ENCODE data around the gene TSPEAR.
"Not testable (repeated sequence)": the region's sequence is repeated elsewhere in the genome, so short reads cannot be mapped to it uniquely, and the experiment has no call there.

Gene TSPEAR

DNA sequence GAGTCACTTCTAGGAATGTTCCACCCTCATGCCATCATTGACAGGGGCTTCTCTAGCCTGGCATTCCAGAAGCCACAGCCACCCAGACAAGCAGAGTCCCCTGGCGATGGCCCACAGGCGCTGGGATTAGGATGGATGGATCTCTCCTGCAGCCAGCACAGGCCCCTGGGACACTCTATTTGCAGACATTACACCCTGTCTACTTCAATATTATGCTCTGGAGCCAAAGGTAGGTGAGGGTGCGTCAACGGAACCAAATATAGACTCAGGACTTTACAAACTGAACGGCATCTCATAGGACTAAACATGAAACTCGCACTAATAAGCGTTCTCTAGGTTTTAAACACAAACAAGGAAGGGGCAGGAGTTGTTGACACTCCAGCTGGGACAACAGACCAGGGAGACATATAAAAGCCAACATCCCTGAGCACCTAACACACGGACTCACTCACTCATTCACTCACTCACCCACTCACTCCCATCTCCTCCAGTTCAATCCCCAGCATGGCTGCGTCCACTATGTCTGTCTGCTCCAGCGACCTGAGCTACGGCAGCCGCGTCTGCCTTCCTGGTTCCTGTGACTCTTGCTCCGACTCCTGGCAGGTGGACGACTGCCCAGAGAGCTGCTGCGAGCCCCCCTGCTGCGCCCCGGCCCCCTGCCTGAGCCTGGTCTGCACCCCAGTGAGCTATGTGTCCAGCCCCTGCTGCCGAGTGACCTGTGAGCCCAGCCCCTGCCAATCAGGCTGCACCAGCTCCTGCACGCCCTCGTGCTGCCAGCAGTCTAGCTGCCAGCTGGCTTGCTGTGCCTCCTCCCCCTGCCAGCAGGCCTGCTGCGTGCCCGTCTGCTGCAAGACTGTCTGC is 111.0 kb downstream of the TSPEAR start, which contains the start of gene KRTAP10-7:
Gene KRTAP10-7 (plus strand): TSS at position 480 of the 861 bp plus-strand sequence. CDS start 25 bp downstream, at position 505.
- DNase-seq, result not testable (repeated sequence)

DNA sequence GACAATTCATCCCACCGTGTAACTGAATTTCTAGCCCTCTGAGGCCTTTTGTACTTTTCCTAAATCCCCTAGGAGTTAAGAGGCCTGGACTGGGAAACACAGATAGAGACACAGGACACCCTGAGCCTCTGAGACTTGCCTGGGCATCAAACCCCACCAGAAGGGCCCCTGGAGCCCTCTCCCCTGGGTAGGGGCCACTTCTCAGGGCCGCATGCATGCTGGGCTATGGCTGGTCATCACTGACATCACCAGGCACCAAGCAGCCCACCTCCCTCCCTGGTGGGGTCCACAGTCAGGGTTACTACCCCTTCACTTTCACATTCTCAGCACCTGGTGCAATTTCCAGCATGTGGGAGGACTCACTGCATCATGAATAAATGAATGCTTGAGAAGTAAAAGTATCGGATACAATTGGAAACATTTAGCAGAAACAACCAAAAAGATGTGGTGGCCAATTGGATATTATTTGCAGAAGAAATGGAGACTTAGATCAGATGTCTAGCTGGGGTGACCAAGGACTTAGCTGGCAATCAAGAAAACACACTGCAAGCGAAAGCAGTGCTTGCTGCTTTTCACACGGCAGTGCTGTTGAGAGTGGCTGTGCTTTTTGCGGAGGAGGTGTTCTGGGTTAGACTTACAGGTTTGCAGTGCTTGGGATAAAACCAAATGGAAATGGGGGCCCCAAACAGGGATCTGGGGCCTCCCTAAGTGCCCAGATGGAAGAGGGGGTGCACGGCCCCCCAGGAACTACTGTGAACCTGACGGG is 111.9 kb downstream of the TSPEAR start:
- no peak for DNase-seq

GRCh38 chr21:44598061-44598460 is 113.3 kb downstream of the TSPEAR start:
- no peak for DNase-seq

GRCh38 chr21:44596068-44596725 is 115.2 kb downstream of the TSPEAR start:
- no peak for DNase-seq

DNA sequence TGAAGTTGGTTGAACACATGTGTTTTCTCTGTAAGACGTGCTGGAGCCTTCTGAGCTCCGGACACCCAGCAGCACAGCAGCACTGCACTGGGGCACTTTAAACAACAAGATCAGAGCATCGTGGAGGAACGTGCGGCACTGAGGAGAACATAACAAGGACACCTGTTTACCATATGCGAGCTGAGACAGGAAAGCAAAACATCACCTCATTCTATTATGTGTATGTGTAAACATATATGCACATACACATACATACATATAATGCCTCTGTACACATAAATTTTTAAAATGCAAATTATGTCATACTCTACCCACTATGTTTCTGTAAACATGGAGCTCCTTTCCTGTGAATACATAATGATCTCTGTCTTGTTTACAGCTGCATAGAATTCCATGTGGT is 115.8 kb downstream of the TSPEAR start:
- DNase-seq, result no peak

DNA sequence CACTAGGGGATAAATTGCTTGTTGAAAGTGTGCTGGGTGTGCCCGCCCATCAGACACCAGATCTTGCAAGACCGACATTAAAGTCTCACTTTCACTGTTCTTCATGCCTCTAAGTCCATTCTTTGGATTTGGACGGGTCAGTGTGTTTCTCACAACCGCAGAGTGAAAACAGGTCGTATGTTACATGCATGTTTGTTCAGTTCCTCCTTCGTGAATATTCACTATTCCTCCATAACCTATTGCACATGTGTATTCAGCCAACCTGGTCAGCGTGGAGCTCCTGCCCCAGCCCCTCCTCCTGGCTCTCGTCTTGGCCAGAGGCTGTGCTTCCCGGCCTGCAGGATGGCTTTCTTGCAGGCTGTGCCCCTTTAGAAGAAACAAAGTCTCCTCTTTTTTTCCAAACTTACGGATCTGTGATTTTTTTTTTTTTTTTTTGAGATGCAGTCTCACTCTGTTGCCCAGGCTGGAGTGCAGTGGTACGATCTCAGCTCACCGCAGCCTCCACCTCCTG is 116.9 kb downstream of the TSPEAR start:
- DNase-seq, result no peak

DNA sequence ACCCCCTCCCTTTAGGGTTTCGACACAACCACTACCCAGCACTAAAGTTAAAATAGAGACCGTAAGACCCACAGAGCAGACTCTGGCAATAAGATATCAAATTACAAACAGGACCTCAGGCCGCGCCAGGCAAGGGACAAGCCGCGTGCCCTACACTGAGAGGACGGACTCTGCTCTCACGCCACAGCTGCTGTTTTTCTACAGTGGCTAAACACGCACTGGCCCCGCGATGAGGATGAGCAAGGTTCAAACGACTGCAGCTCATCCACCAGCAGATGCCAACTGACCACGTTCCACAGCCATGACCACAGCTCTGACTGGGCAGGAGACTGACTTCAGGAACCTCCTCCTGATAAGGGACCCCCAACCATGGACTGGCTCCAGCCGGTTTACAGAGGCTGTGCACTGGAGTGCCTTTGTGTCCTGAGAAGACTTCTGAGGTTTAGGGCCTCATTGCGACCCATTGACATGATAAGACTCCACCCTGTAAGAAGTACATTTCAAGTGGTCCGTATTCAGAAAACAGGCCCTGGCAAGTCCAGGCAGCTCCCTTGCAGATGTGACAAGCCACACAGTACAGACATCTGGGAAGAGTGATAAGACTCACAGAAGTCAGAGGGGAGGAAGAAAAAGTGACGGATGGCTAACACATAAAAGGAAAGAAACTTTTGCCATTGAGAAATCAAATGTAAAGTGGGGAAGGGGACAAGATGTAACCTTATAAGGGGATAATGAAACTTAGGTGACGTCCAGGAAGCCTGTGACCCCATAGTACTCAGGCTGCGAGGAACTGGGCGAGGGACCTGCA is 117.6 kb downstream of the TSPEAR start:
- no peak for DNase-seq

DNA sequence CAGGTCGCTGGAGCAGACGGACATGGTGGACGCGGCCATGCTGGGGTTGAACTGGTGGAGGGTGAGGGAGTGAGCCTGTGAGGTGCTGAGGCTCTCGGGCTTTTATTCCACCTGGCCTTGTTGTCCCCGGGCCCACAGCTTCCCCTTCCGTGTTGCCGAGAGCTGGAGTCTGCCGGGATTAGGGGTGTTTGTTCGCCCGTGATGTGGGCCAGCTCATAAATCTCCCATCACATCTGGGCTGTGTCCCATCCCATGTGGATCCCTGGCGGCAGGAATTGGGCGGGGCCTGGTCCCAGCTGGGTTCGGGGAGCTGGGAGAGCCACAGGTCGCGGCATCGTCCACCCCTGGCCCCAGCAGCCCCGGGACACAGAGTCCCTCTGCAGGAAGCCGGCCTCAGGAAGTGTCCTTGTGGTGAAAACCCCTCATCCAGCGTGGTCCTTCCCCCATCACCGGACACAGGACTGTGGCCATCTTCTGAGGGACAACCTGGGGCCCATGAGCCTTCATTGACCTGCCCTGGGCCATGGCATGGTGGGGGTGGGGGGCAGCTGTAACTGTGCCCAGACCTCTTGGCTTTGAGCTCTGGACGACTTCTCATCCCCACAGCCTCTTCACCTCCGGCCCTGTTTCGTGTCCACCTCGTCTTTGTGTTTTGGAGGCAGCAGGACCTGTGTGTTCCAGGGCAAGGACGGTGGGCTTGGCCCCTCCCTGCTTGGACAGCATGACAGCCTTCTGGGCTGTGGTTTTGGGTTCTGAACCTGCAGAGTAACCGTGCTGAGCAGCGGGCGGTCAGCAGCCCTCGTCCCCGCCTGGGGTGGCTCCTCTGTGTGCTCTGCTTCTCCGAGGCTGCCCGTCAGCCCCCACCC is 118.7 kb downstream of the TSPEAR start, which contains the start of gene KRTAP10-6:
Gene KRTAP10-6 (minus strand): TSS at position 60 of the 866 bp plus-strand sequence. CDS start 21 bp downstream, at position 39.
- DNase-seq, result no peak

DNA sequence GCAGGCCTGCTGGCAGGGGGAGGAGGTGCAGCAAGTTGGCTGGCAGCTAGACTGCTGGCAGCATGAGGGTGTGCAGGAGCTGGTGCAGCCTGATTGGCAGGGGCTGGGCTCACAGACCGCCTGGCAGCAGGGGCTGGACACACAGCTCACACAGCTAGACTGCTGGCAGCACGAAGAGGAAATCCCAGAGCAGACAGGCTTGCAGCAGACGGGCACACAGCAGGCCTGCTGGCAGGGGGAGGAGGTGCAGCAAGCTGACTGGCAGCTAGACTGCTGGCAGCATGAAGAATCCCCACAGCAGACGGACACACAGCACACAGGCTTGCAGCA is 119.6 kb downstream of the TSPEAR start:
- DNase-seq, result not testable (repeated sequence)

- DNase-seq, result not testable (repeated sequence)
These were observed 120.2 kb downstream of the TSPEAR start for GRCh38 chr21:44590897-44591800.

DNA sequence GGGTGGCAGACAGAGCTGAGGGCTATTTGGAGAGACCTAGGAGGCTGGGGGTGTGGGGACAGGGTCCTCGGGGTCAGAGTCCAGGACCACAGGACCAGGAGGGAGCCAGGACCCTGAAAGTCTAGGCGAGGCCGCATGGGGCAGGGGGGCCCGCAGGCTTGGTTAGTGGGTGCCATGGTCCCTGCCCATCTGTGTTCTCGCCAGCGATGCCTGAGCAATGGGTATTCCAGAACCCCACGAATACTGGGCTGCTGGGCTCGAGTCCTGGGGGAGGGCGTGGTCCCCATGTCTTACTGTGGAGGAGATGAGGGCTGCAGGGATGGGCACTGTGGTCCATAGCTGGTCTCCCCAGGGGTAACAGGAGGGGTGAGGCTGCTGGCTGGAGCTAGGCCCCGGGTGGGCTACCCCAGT is 121.1 kb downstream of the TSPEAR start:
- DNase-seq, result no peak

GRCh38 chr21:44589586-44590305 is 121.6 kb downstream of the TSPEAR start:
- DNase-seq, result no peak

GRCh38 chr21:44589094-44589493 is 122.3 kb downstream of the TSPEAR start:
- no peak for DNase-seq

DNA sequence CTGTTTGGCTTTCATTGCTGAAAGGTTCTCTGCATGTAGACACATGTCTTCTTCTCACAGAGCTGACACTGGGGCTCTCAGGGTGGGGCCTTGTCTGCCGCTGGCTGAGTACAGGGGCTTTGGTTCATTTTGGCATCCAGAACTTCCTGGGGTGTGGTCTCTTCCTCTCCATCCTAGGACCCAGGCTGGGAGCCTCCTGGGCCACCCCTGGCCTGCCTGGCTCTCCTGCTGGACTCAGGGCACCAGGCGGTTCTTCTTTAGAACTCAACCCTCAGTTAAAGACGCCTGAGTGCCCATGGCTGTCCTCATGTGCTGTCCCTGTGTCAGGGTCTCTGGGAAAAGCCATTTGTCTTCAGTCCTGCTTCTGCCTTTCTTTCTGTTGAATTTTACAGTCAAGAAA is 125.5 kb downstream of the TSPEAR start:
- DNase-seq, result no peak

- DNase-seq, result no peak
These were observed 127.6 kb downstream of the TSPEAR start for GRCh38 chr21:44583800-44584147.

- no peak for DNase-seq
These were observed 128.1 kb downstream of the TSPEAR start for GRCh38 chr21:44583089-44583799.

DNA sequence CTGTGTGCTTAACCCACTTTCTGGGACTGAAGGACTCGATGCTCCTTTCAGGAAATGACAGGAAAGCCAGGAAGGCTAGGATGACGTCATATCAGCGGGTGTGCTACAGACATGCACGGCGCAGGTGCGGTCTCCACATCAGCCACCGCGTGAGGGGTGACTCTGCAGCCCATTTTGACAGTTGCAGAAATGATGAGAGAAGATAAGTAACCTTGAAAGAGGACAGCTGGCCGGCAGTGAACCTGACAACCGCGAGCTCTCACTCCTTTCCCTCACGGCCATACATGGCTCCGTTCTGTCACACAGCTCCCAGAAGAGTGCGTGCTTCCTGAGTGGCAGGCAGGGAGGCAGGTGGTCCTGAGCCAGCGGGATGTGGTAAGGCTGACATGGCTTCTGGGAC is 129.3 kb downstream of the TSPEAR start:
- DNase-seq, result no peak

GRCh38 chr21:44581158-44581557 is 130.2 kb downstream of the TSPEAR start:
- DNase-seq, result no peak

All from NCI-H774 (cell line).